ENCODE measurements around the gene TNKS2. TPM values are rescaled to one million over a fixed set of nuclear protein-coding genes. Genes with fewer than 3 reads are reported as not detected.

Gene TNKS2
- total and polyA plus RNA-seq, 2 of the 13 experiments (the other 11 are each of a cell fraction or from before 2014, with no cell fraction given), result 15.2 to 19.4 TPM

DNA sequence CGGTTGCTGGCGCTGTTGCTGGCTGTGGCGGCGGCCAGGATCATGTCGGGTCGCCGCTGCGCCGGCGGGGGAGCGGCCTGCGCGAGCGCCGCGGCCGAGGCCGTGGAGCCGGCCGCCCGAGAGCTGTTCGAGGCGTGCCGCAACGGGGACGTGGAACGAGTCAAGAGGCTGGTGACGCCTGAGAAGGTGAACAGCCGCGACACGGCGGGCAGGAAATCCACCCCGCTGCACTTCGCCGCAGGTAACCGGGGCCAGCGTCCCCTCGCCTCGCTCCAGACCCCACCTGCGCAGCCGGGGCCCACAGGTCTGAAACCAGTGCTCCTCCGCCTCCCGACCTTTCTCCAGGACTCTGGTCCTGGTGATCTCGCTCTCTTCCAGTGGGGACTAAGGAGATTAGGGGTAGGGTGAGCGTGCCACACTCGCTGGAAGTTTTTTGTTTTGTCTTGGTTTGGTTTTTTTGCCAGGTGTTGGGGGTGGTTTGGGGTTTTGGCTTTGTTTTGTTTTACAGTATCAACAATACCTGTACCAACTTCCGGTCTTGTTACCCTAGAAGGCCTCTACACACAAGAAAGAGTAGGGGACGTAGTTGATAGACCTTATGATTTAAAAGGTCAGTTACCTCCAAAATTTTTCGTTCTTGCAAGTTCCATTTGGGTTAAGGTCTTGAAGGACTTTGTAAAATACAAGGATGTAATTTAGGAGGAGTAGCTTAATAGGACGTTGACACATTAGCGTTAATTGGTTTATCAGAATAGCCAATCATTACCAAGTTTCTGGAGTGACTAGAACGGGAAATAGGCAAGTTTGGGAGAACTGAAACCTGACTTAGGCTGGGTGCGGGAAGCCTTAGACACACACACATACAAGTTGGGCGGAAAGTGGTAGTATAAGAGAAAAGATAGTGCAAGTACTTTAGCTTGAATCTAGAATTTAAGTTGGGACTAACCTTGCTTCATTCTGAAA is 704 bp downstream of the TNKS2 start:
- Histone ChIP-seq H4K20me1 (ENCODE audit: insufficient read depth, low read length) (peaks cover 36% of the 10 kb centered on the region), H3K27me3 (ENCODE audit: control insufficient read depth in 1 of 2, insufficient read depth in 2 of 2, low read length in 2 of 2) (no peaks in the 10 kb centered on the region; a peak in 1 of 5 replicates), H2AFZ (ENCODE audit: low read length) (peak overlapping the region; percentile 37), H3K9me3 (ENCODE audit: low read length) (no peaks in the 10 kb centered on the region), H3K4me2 (ENCODE audit: low read depth, low read length) (peak overlapping the region; percentile 96), H3K36me3 (replicated peaks in 1 of 2; ENCODE audit: control insufficient read depth in 1 of 2, insufficient read depth in 2 of 2, low read length in 2 of 2) (no peaks in the 10 kb centered on the region; a peak in 1 of 5 replicates), H3K4me1 (ENCODE audit: insufficient read depth, low read length) (peaks cover 64% of the 10 kb centered on the region), H3K79me2 (ENCODE audit: insufficient read depth, low read length) (peaks cover 47% of the 10 kb centered on the region), H3K4me3 (replicated peaks in 1 of 3; ENCODE audit: insufficient read depth in 1 of 3, low read depth in 2 of 3, low read length in 3 of 3) (peak overlapping the region; percentile 86 to 90 (median 87)), H3K9ac (ENCODE audit: insufficient read depth, low read depth, low read length) (peak overlapping the region; percentile 95), H3K27ac (ENCODE audit: extremely low read length, insufficient read depth, low read length) (peak overlapping the region; percentile 90)
- in situ Hi-C loops (cut with HindIII; ENCODE audit: extremely low pct_ligation_motif_present, low pct_unique_long_range_greater_than_20kb) (no loop called here), intact Hi-C loops (cut with micrococcal nuclease; ENCODE audit: unreplicated experiment) (loop anchor here (5.0 kb wide), 1 partner anchor 113 kb away; no protein-coding TSS in a partner anchor)
- WGBS (ENCODE audit: low lambda C conversion rate), result 7% methylated on average over 11 of the region's 54 CpGs
- DNase-seq (ENCODE audit: low spot score) (peak; percentile 28), ATAC-seq (peak; percentile 40), FAIRE-seq (peak; percentile 12)
- ChIA-PET POLR2A (interaction anchor here (0.7 to 2.5 kb wide), 12 partner anchors 9 to 495 kb away, joined by 3 to 11 read pairs (median 4); partner anchors contain the start of genes BTAF1 and PPP1R3C), CTCF (ENCODE audit: low intra/inter-chr PET ratio, low total read pairs) (no interaction called here)
- no TSS peak for BruUV-seq (replicated peaks)
- TF ChIP-seq CHCHD3 (CRISPR knock-in tag; IDR thresholded peaks at IDR 0.05) (0 out of 2 replicates have a peak, but pooled peaks have one; percentile 8), WIZ (CRISPR knock-in tag; IDR thresholded peaks at IDR 0.05) (no peak), HMGA1 (CRISPR knock-in tag; conservative IDR thresholded peaks at IDR 0.05) (no peak), ZNF703 (CRISPR knock-in tag; IDR thresholded peaks at IDR 0.05; ENCODE audit: borderline replicate concordance) (no peak), NFE2L2 (IDR thresholded peaks at IDR 0.05; ENCODE audit: low read length) (no peak), ZNF766 (CRISPR knock-in tag; IDR thresholded peaks at IDR 0.05; ENCODE audit: borderline replicate concordance) (0 out of 2 replicates have a peak, but pooled peaks have one; percentile 7), CBFB (CRISPR knock-in tag; IDR thresholded peaks at IDR 0.05) (no peak), ZNF879 (CRISPR knock-in tag; IDR thresholded peaks at IDR 0.05) (no peak), ZNF776 (CRISPR knock-in tag; IDR thresholded peaks at IDR 0.05) (0 out of 2 replicates have a peak, but pooled peaks have one; percentile 53), ISX (CRISPR knock-in tag; conservative IDR thresholded peaks at IDR 0.05) (no peak), ZNF546 (CRISPR knock-in tag; conservative IDR thresholded peaks at IDR 0.05) (0 out of 2 replicates have a peak, but pooled peaks have one; percentile 54), CHD4 (IDR thresholded peaks at IDR 0.05; ENCODE audit: borderline replicate concordance, low read length) (no peak), ZNF564 (CRISPR knock-in tag; IDR thresholded peaks at IDR 0.05) (0 out of 2 replicates have a peak, but pooled peaks have one; percentile 30), ZFX (CRISPR knock-in tag; IDR thresholded peaks at IDR 0.05; ENCODE audit: low read depth) (peak; percentile 65), ZNF121 (CRISPR knock-in tag; IDR thresholded peaks at IDR 0.05) (no peak), GABPA (IDR thresholded peaks at IDR 0.05; ENCODE audit: low read depth, low read length) (no peak), GABPA (CRISPR knock-in tag; IDR thresholded peaks at IDR 0.05; ENCODE audit: low read depth) (peak; percentile 63), FOSL2 (CRISPR knock-in tag; IDR thresholded peaks at IDR 0.05) (0 out of 2 replicates have a peak, but pooled peaks have one; percentile 6)
- TF ChIP-seq, protein P1, sequence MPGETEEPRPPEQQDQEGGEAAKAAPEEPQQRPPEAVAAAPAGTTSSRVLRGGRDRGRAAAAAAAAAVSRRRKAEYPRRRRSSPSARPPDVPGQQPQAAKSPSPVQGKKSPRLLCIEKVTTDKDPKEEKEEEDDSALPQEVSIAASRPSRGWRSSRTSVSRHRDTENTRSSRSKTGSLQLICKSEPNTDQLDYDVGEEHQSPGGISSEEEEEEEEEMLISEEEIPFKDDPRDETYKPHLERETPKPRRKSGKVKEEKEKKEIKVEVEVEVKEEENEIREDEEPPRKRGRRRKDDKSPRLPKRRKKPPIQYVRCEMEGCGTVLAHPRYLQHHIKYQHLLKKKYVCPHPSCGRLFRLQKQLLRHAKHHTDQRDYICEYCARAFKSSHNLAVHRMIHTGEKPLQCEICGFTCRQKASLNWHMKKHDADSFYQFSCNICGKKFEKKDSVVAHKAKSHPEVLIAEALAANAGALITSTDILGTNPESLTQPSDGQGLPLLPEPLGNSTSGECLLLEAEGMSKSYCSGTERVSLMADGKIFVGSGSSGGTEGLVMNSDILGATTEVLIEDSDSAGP (CRISPR knock-in tag; IDR thresholded peaks at IDR 0.05; ENCODE audit: borderline replicate concordance), result 0 out of 2 replicates have a peak, but pooled peaks have one; percentile 8
- TF ChIP-seq, protein P2, sequence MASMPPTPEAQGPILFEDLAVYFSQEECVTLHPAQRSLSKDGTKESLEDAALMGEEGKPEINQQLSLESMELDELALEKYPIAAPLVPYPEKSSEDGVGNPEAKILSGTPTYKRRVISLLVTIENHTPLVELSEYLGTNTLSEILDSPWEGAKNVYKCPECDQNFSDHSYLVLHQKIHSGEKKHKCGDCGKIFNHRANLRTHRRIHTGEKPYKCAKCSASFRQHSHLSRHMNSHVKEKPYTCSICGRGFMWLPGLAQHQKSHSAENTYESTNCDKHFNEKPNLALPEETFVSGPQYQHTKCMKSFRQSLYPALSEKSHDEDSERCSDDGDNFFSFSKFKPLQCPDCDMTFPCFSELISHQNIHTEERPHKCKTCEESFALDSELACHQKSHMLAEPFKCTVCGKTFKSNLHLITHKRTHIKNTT (CRISPR knock-in tag; IDR thresholded peaks at IDR 0.05), result no peak
- TF ChIP-seq, protein P3, sequence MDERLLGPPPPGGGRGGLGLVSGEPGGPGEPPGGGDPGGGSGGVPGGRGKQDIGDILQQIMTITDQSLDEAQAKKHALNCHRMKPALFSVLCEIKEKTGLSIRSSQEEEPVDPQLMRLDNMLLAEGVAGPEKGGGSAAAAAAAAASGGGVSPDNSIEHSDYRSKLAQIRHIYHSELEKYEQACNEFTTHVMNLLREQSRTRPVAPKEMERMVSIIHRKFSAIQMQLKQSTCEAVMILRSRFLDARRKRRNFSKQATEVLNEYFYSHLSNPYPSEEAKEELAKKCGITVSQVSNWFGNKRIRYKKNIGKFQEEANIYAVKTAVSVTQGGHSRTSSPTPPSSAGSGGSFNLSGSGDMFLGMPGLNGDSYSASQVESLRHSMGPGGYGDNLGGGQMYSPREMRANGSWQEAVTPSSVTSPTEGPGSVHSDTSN (CRISPR knock-in tag; IDR thresholded peaks at IDR 0.05), result no peak
